GM18858 (cell line): ENCODE results near the gene RPS6KA4.

ENCODE experiments used
- ATAC-seq: cut with Tn5 transposase; IDR thresholded peaks from one replicate; pipeline ENCODE4 v1.9.1; 2021; ENCODE audit not compliant: unreplicated experiment

The RPS6KA4 gene

GRCh38 chr11:64384981-64385944, 26.3 kb downstream of the RPS6KA4 start:
- no peak for ATAC-seq

DNA sequence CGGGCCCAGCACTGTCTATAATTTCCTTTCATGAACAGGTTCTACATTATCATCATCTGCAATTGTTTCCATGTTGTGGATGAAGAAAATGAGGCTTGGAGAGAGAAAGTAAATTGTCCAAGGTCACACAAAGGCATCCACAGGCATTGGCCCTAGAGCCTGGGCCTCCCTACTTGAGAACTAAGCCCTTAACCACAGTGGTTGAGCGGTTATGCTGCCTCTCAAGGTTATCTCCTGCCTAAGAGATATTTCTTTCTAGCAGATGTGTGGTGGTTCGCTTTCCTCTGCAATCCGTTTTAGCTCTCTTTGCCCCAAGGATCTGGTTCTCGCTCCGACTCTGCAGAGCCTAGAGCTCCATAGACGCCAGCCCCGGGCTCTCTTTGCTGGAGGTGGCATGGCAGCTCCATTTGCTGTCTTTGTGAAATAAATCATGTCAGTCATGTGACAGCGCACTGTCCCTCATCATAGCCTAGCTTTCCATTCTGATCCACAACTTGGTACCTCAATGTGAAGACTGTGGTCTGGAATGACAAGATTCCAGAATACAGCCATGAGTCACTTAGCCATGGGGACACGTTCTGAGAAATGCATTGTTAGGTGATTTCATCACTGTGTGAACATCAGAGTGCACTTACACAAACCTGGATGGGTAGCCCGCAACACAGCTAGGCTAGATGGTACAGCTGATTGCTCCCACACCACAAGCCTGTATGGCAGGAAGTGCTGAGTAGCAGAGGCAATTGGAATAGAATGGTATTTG, 27.2 kb downstream of the RPS6KA4 start:
- ATAC-seq = no peak

- ATAC-seq = no peak
Measured at GRCh38 chr11:64387916-64388315, 29.0 kb downstream of the RPS6KA4 start.

DNA sequence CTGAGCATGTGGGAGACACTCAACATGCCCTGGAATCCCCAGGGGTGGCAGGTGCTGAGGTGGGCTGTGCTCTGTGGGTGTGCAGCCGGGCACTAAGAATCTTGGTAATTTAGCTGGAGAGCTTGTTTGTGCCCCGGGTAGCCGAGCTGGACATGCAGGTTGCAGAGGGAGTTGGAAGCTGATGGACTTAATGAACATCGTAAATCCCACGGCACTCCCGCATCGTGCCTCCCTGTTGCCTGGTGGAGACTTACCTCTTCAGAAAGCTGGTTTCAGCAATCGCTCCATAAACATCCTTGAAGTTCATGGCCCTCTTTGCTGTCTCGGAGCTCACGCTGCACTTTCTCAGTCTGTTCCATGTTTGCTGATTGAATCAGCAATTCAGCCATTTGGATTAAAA, 29.9 kb downstream of the RPS6KA4 start:
- ATAC-seq = no peak

DNA sequence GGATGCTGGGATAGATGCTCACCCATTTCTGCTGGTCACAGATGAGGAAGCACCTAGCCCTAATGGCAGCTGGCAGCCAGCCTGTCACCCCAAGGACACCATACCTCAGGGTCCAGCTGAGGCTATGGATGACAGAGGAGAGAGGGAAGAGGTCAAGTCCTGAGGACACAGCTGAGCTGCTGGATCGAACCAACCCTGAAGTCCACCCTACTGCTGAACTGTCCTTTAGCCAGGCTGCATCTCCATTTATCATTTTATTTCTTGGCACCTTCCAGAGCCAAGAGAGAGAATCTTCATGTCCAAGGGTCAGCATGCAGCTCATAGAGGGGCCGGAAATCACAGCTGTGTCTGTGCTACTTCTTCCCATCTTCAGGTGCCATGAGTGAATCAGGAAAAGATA, 30.9 kb downstream of the RPS6KA4 start:
- no peak for ATAC-seq

- no peak for ATAC-seq
Measured at GRCh38 chr11:64390558-64390957, 31.6 kb downstream of the RPS6KA4 start.

GRCh38 chr11:64391839-64392238, 32.9 kb downstream of the RPS6KA4 start:
- ATAC-seq = no peak

- ATAC-seq = no peak
Measured at GRCh38 chr11:64395545-64396078, 36.6 kb downstream of the RPS6KA4 start.

GRCh38 chr11:64396079-64396591, 37.2 kb downstream of the RPS6KA4 start:
- no peak for ATAC-seq

GRCh38 chr11:64400102-64400501, 41.1 kb downstream of the RPS6KA4 start:
- ATAC-seq = no peak

DNA sequence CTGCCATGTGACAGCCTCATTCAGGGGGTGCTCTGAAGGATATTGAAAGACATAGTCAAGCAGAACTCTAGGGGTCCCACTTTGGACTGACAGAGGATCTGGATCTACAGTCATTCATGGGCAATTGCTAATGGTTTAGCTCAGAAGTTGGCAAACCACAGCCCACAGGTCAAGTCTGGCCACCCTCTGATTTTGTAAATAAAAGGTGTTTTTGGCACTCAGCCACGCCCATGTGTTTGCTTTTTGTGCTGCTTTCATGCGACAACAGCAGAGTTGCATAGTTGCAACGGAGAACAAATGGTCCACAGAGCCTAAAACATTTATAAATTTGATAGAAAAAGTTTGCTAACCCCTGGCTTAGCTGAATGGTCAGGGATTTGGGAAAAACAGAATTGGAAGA, 41.7 kb downstream of the RPS6KA4 start:
- ATAC-seq = no peak

DNA sequence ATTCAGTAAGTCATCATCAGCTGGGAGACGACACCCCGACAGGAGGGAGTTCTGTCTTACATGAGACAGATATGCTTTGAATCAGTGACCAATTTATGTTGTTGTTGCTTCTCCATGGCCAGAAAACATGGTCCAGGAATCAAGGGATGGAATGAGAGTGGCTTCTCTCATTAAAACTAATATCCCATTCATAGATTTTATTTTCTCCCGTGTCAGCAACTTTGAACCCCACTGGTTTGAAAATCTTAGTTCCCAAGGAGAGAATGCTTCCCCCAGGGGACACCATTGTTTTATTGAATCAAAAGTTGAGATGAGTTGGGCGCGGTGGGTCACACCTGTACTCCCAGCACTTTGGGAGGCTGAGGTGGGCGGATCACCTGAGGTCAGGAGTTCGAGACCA, 42.8 kb downstream of the RPS6KA4 start:
- ATAC-seq = no peak

DNA sequence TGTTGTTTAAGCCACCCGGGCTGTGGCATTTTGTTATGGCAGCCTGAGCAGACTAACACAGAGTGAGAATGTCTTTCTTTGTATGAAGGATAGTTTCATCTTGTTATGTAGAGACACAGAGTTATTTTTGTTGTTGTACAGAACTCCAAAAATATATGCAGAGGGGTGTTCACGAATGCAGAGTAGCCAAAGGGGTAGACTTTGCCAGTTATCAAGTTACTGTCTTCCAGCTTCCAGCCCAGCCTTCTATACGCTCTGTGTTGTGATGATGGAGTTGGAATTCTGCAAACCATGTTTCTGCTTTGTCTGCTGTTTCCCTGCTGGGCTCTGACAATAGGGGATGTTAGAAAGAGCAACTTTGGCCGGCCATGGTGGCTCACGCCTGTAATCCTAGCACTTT, 44.1 kb downstream of the RPS6KA4 start:
- ATAC-seq = no peak

DNA sequence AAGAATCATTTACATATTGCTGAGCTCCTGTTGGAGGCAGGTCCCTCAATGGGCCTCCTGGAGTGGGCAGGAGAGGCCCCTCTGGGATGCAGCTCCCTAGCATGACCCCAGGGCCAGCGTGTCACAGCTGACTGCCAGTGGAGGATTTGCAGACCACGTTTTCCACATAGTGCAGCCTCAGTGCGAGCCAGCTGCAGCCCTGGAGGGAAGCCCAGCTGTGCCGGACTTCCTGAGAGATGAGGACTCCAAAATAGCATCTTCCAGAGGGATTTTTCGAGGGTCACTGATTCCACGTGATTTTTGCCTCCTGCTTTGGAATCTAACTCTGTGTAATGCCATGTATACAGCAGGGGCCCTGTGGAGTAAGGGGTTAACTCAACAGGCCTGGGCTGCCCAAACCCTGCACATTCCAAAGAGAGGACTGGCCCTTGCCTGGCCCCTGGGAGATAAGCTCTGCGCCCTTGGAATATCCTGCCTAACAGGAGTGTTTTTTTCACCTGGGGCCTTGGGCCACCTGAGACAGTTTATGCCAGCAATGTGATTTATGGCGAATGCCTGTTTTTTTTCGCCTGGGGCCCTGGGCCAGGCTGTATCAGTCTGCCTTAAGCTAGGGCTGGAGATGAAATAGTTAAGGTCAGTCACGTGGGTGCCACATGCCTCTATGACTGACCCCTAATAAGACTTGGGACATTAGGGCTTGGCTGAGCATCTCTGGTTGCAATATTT, 47.4 kb downstream of the RPS6KA4 start:
- ATAC-seq = no peak

- ATAC-seq = no peak
Measured at GRCh38 chr11:64407221-64407620, 48.3 kb downstream of the RPS6KA4 start.

DNA sequence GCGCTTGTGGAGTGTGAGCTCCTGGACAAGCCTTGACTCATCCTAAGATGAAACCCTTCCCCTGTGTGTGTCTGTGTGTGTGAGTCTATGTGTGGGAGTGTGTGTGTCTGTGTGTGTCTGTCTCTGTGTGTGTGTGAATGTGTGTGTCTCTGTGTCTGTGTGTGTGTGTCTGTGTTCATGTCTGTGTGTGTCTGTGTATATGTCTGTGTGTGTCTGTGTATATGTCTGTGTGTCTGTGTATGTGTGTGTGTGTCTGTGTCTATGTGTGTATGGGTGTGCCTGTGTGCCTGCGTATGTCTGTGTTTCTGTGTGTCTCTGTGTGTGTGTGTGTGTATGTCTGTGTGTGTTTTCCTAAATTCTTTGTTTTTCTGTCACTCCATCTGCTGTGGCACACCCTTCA, 48.7 kb downstream of the RPS6KA4 start:
- no peak for ATAC-seq

- no peak for ATAC-seq
Measured at GRCh38 chr11:64409278-64409677, 50.3 kb downstream of the RPS6KA4 start.

GRCh38 chr11:64409707-64410403, 50.9 kb downstream of the RPS6KA4 start:
- ATAC-seq = no peak

GRCh38 chr11:64410404-64410734, 51.4 kb downstream of the RPS6KA4 start:
- ATAC-seq = no peak

DNA sequence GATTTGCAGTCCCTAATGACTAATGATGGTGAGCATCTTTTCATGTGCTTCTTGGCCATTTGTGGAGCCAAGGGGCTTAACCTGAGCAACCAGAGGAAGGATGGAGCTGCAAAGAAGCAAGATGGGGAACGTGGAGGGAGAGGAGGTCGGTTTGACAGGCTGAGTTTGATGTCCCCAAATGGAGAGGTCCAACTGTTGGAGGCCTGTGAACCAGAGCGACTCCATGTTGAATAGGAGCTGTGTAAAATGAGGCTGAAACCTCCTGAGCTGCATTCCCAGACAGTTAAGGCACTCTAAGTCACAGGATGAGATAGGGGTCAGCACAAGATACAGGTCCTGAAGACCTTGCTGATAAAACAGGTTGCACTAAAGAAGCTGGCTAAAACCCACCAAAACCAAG, 54.5 kb downstream of the RPS6KA4 start:
- ATAC-seq = no peak
